RKO (cell line): ENCODE results near the gene DLX2.
A peak's percentile ranks its signal among the peaks of the same experiment; 100 is the strongest.

ENCODE experiments used
- DNase-seq: peaks from one replicate; pipeline ENCODE4 v3.0.0-alpha.2; 2016; ENCODE audit warnings: low spot score

The DLX2 gene

GRCh38 chr2:172094294-172095145 is 8.2 kb downstream of the DLX2 start:
- DNase-seq: peak; percentile 67

GRCh38 chr2:172093416-172094293 is 9.0 kb downstream of the DLX2 start:
- no peak for DNase-seq

GRCh38 chr2:172092716-172093415 is 9.8 kb downstream of the DLX2 start:
- no peak for DNase-seq

GRCh38 chr2:172091761-172092566 is 10.7 kb downstream of the DLX2 start:
- no peak for DNase-seq

GRCh38 chr2:172091000-172091641 is 11.6 kb downstream of the DLX2 start:
- no peak for DNase-seq

GRCh38 chr2:172090044-172090961 is 12.4 kb downstream of the DLX2 start:
- DNase-seq: no peak

GRCh38 chr2:172089633-172090032 is 13.1 kb downstream of the DLX2 start:
- DNase-seq: no peak

GRCh38 chr2:172089005-172089504 is 13.6 kb downstream of the DLX2 start:
- no peak for DNase-seq

GRCh38 chr2:172088245-172089004 is 14.3 kb downstream of the DLX2 start:
- no peak for DNase-seq

GRCh38 chr2:172087780-172088244 is 14.9 kb downstream of the DLX2 start:
- DNase-seq: no peak

GRCh38 chr2:172087207-172087779 is 15.4 kb downstream of the DLX2 start:
- no peak for DNase-seq

- no peak for DNase-seq
Measured at GRCh38 chr2:172086241-172087206, 16.2 kb downstream of the DLX2 start.

GRCh38 chr2:172085460-172086159 is 17.1 kb downstream of the DLX2 start, which contains the start of gene DLX1:
Gene DLX1 (plus strand): TSS chr2:172085507. CDS start chr2:172085678, 171 bp downstream.
- DNase-seq: peak; percentile 25

- peak; percentile 92 for DNase-seq
Measured at GRCh38 chr2:172084645-172085459, 17.8 kb downstream of the DLX2 start.

GRCh38 chr2:172084395-172084644 is 18.4 kb downstream of the DLX2 start:
- peak; percentile 43 for DNase-seq
